Mesodermal cell (in vitro differentiated cells): ENCODE data around the gene CRTAP.

Experiments used
- H3K27ac ChIP-seq: 2 replicates; pipeline ENCODE4 v1.7.0; 2013; ENCODE audit warnings: mild to moderate bottlenecking, low read depth, low read length, moderate library complexity; ENCODE audit not compliant: severe bottlenecking
- H3K36me3 ChIP-seq: 2 replicates; pipeline ENCODE4 v1.7.1; 2013; ENCODE audit warnings: mild to moderate bottlenecking, low read length, moderate library complexity; ENCODE audit not compliant: control insufficient read depth, insufficient read depth
- H3K4me1 ChIP-seq: one replicate; pipeline ENCODE4 v1.7.1; 2013; ENCODE audit warnings: mild to moderate bottlenecking, low read length; ENCODE audit not compliant: insufficient read depth, control insufficient read depth, poor library complexity, severe bottlenecking
- H3K4me3 ChIP-seq: 2 replicates; pipeline ENCODE4 v1.7.0; 2013; ENCODE audit warnings: low read length, control low read depth, mild to moderate bottlenecking; ENCODE audit not compliant: insufficient read depth, poor library complexity, severe bottlenecking; ENCODE audit errors: extremely low read depth
- H3K9me3 ChIP-seq: 2 replicates; pipeline ENCODE4 v1.7.1; 2013; ENCODE audit warnings: mild to moderate bottlenecking, low read length, moderate library complexity; ENCODE audit not compliant: control insufficient read depth
- WGBS, 2 experiments: methylation state at CpG; one replicate each; pipeline ENCODE4 v1.1.5; 2013; ENCODE audit warnings: missing lambda C conversion rate in 2 of 2; ENCODE audit not compliant: insufficient coverage in 2 of 2; 5-methylcytosine and 5-hydroxymethylcytosine counted together

The CRTAP gene

GRCh38 chr3:33139996-33140395, 26.2 kb downstream of the CRTAP start:
- Histone ChIP-seq H3K4me1 (no peaks in the 10 kb centered on the region), H3K9me3 (no peaks in the 10 kb centered on the region), H3K27ac (peak overlapping the region; percentile 50), H3K36me3 (peaks cover 55% of the 10 kb centered on the region), H3K4me3 (no peak overlapping the region)
- WGBS, 2 experiments = 100% methylated on average over 1 of the region's 2 CpGs

DNA sequence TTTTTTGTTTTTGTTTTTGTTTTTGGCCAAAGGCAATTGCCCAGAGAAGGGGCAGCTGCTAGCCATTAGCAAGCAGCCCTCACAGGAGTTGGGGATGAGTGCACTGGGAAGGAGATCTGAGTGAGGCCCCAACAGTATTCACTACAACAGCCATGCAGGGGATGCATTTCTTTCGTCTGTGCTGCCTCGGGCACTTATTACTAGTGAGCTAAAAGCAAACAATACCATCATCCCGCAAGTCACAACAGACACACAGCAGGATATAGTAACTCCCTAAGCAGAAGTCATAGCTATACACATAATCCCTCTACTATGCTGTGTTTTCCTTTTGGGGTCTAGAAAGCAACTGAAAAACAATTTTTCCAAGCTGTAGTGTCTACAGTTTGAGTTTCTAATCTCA, 27.2 kb downstream of the CRTAP start:
- Histone ChIP-seq H3K36me3 (peaks cover 51% of the 10 kb centered on the region), H3K4me1 (no peaks in the 10 kb centered on the region), H3K4me3 (no peak overlapping the region), H3K27ac (peak overlapping the region; percentile 44), H3K9me3 (no peaks in the 10 kb centered on the region)
- WGBS, 2 experiments = 95% methylated on average over 2 of the region's 3 CpGs; no CpG with 5 or more reads in 1 of the 2 experiments

- Histone ChIP-seq H3K9me3 (no peaks in the 10 kb centered on the region), H3K27ac (no peak overlapping the region), H3K4me3 (no peak overlapping the region), H3K4me1 (no peaks in the 10 kb centered on the region), H3K36me3 (peaks cover 43% of the 10 kb centered on the region)
- WGBS, 2 experiments = 25% methylated on average over 1 of the region's 1 CpG; no CpG with 5 or more reads in 1 of the 2 experiments
Measured at GRCh38 chr3:33144433-33144832, 30.6 kb downstream of the CRTAP start.

GRCh38 chr3:33145221-33145900, 31.5 kb downstream of the CRTAP start:
- 74 to 96% methylated on average over 6 to 10 of the region's 16 CpGs for WGBS, 2 experiments
- no peak overlapping the region for H3K4me3 ChIP-seq
- no peak overlapping the region for H3K27ac ChIP-seq
- H3K36me3 ChIP-seq = peaks cover 43% of the 10 kb centered on the region
- H3K4me1 ChIP-seq = no peaks in the 10 kb centered on the region
- no peaks in the 10 kb centered on the region for H3K9me3 ChIP-seq

DNA sequence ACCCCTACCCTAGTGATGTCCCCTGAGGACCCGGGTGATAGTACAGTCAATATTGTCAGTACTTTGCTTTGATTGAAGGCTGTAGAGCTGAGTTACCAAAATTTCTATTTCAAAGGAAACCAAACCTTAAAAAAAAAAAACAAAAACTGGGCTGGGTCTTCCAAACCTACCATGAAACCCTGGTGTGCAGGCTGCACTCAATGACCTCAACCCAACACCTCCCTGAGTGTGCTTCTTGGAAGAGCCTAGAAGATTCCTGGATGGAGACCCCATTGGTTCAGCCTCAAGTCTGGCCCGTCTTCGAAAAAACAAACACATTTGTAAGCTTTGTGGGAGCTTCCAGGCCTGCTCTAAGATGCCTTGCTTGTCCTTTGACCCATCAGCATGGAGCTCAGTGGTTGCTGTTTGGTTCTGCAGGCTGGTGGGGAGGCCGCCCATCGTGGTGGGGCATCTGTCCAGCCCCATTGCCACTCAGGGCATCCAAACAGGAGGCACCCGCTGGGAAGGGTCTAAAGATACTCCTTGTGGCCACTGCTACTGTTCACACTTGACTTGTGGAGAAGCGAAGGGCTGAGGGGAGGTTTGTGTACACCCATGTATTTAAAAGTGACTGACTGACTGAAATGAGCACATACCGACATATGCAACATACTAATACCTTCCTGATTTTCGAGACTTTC, 32.2 kb downstream of the CRTAP start:
- H3K27ac ChIP-seq = no peak overlapping the region
- 81 to 96% methylated on average over 5 to 7 of the region's 9 CpGs for WGBS, 2 experiments

GRCh38 chr3:33146791-33147445, 33.1 kb downstream of the CRTAP start:
- Histone ChIP-seq H3K36me3 (peaks cover 31% of the 10 kb centered on the region), H3K4me3 (no peak overlapping the region), H3K9me3 (no peaks in the 10 kb centered on the region), H3K4me1 (no peaks in the 10 kb centered on the region), H3K27ac (no peak overlapping the region)
- 75% methylated on average over 1 of the region's 8 CpGs; no CpG with 5 or more reads in 1 of the 2 experiments for WGBS, 2 experiments

More for the DNA sequence above, 32.2 kb downstream of the CRTAP start:
- H3K4me1 ChIP-seq = no peaks in the 10 kb centered on the region
- no peaks in the 10 kb centered on the region for H3K9me3 ChIP-seq
- H3K36me3 ChIP-seq = peaks cover 39% of the 10 kb centered on the region
- H3K4me3 ChIP-seq = no peak overlapping the region

DNA sequence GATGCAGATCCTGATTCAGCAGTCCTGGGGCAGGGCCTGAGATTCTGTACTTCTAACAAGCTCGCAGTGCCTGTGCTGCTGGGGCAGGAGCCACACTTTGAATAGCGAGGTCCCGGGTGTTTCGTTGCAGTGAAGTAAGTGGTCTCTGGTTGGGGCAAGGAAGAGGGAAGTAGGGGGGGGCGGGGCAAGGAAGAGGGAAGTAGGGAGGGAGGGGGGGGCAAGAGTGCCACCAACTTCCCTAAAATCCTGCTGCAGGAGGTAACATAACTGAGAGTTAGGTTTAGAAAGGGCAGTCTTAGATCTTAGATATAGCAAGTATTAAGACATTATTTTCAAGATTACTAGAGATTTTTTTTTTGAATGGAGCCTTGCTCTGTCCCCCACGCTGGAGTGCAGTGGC, 35.5 kb downstream of the CRTAP start:
- no peak overlapping the region for H3K4me3 ChIP-seq
- no peak overlapping the region for H3K27ac ChIP-seq

GRCh38 chr3:33152363-33153360, 38.8 kb downstream of the CRTAP start:
- WGBS, 2 experiments = 78 to 90% methylated on average over 11 to 19 of the region's 19 CpGs
- Histone ChIP-seq H3K4me3 (no peak overlapping the region), H3K4me1 (no peaks in the 10 kb centered on the region), H3K36me3 (no peaks in the 10 kb centered on the region), H3K9me3 (no peaks in the 10 kb centered on the region), H3K27ac (no peak overlapping the region)

More for the DNA sequence above, 35.5 kb downstream of the CRTAP start:
- Histone ChIP-seq H3K36me3 (peaks cover 10% of the 10 kb centered on the region), H3K4me1 (no peaks in the 10 kb centered on the region), H3K9me3 (no peaks in the 10 kb centered on the region)
- WGBS, 2 experiments = 92 to 100% methylated on average over 1 to 2 of the region's 6 CpGs

DNA sequence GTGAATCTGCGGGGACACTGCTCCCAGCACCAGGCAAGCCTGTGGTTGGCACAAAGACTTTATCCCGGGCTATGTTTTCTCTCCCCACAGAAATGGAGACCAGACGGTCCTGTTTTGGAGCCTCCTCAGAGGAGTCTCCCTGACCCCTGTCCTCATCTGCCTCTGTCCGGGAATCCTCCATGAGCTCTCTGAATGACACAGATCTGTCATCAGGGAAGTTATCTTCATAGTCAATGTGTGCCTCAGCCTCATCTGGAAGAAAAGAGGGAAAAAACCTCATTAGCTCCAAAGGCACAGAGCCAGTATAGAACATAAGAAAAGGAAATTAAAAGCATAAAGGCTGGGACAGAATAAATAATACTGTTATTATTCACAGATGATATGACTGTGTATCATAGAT, 40.0 kb downstream of the CRTAP start:
- Histone ChIP-seq H3K4me3 (no peak overlapping the region), H3K27ac (no peak overlapping the region), H3K36me3 (no peaks in the 10 kb centered on the region), H3K9me3 (no peaks in the 10 kb centered on the region), H3K4me1 (no peaks in the 10 kb centered on the region)
- WGBS, 2 experiments = 62% methylated on average over 3 to 4 of the region's 4 CpGs

GRCh38 chr3:33155301-33155700, 41.5 kb downstream of the CRTAP start:
- no peaks in the 10 kb centered on the region for H3K9me3 ChIP-seq
- H3K27ac ChIP-seq = no peak overlapping the region
- H3K36me3 ChIP-seq = no peaks in the 10 kb centered on the region
- WGBS, 2 experiments = no CpG with 5 or more reads among the region's 3 CpGs
- H3K4me3 ChIP-seq = no peak overlapping the region
- H3K4me1 ChIP-seq = no peaks in the 10 kb centered on the region
